ENCODE data around the gene FALEC. TPM values are rescaled to one million over a fixed set of nuclear protein-coding genes. Genes with fewer than 3 reads are reported as not detected.

The FALEC gene
- total RNA-seq: not detected

DNA sequence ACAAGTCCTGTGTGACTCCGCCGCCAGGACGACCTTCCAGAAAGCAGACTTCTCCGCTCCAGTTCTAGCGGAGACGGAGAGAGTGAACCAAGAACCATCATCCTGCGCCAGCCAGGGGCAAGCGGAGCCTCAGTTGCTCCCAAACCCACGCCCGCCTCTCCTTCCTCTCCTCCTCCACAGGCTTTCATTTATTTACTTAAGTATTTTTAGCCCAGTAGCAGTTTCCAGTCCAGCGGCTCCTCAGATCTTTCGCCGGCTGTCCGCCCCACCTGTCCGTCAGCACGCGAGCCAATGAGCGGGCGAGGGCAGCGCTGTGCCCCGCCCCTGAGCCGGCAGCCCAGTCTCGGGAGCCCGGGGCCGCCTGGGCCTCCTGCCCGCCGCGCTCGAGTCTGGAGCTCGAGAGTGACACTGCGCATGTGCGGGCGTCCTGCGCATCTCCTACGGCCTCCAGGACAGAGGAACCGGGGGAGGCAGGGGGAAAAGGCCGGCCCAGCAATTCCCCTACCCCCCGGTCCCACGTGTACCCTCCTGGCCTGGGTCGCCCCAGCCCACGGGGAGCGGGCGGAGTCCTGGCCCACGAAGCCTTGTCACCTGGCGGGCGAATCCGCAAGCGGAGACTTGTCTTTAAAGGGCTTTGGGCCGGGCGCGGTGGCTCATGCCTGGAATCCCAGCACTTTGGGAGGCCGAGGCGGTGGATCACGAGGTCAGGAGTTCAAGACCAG is at the start of gene FALEC:
TSS of gene FALEC (plus strand) at position 425 of the 722 bp plus-strand sequence.

DNA sequence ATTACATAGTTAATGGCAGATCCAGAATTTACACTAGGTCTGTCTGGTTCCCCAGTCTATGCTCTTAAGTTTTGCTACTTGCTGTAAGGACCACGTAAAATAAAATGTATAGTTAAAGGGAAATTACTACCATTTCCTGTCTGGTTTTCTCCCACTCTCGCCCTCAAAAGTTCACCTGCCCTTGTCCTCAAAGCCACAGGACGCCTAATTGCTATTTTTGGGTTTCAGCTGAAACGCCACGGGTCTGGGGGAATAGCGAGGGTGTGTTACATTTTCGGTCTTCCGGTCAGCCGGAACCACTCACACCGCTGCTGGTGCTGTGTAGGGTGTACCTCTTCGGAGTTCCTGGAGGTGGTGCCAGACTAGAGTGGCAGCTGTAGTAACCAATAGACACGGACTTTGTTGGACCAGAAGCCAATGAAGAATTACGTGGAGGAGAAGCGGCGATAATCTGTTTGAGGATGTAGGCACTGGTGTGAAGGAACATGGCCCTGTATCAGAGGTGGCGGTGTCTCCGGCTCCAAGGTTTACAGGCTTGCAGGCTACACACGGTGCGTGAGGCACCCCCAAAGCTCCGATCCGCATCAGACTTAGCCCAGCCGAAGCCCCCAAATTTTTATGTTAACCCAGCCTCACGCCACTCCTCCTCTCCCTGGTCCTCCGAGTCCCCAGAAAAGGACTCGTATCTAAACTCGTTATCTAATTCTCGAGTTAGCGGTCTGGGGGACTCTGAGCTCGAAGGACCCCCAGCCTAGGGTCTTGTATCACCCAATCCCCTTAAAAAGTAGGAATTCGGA is 28.4 kb upstream of the FALEC start, which contains the start of gene TARS2:
TSS of gene TARS2 (plus strand) at position 454 of the 797 bp plus-strand sequence. CDS start at position 486, 32 bp downstream.

DNA sequence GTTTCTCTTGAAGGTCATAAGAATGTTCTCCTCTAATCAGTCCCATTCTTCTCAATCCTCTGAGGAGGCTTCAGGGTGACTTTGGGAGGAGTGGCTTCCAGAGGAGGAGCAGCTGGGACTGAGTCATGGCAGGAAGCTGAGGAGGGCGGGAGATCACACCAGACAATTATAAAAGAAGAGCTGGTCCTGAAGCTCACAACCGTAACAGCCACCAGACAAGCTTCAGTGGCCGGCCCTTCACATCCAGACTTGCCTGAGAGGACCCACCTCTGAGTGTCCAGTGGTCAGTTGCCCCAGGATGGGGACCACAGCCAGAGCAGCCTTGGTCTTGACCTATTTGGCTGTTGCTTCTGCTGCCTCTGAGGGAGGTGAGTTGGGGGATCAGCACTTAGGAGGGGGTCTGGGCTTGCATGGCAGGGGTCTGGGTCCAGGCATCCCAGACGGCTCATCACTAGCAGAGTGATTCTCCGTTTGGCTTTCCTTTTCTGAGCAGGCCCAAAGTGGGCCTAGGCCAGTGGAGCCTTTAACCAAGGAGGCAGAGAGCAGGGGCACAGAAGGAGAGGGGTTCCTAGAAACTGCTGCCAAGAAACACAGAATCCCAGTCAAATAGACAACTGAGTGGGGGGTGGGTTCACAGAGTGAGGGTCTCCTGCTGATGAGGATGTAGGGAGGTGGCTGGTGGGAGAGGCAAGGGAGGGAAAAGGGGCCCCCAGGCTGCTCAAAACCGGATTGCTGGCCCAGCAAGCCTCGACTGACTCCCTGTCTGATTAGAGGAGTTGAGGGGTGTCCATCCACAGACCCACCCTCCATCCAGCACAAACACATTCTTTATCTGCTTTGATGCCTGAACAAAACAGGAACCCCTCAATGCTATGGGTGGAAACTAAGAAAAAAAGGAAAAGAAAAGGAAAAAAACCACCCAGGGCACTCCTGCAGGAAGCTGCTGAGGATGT is 7.4 kb upstream of the FALEC start, which contains the start of gene ECM1:
TSS of gene ECM1 (plus strand) at position 198 of the 953 bp plus-strand sequence. CDS start at position 299, 101 bp downstream.

GRCh38 chr1:150548632-150549495 is 33.3 kb downstream of the FALEC start, which contains the start of gene ADAMTSL4:
Gene ADAMTSL4 (plus strand): TSS chr1:150549408. CDS start chr1:150552289, 2,881 bp downstream.

DNA sequence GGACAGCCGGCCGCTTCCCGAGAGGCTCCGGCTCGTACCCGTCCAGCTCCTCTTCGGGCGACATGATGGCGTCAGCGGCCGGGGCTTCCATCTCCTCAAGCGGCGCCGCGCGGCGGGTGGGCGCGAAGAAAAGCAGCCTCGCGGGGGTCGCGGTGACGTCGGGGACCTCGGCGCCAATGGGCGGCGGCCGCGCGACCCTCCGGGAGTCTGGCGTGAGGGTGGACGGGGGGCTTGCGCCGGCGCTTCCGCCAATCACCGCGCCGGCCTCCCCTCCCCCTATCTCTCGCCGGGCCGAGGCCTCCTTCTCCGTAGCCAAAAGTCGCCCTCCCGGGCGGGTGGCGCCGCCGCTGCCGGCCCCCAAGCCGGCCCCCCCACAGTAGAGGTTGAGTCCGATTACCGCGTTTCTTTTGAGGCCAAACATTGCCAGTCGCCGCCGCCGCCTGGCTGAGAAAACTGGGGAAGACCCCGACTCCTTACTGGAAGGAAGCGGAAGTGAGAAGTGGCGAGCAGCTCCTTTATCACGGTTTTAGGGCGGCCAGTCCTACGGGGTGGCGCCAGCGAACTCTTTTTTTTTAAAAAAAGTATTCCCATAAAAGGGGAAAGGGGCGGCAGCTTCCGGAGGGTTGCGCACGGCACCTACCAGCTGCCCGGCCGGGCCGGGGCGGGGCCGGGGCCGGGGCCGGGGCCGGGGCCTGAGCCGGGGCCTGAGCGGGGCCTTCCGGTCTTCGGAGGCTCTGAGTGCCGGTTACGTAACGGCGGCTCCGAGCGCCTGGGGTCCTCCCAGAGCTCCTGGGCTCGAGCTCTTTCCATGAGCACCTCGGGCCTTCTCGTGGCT is 63.8 kb downstream of the FALEC start, which contains the start of gene MCL1:
TSS of gene MCL1 (minus strand) at position 501 of the 835 bp plus-strand sequence. CDS start at position 421, 80 bp downstream.

Small RNA genes within 50 kb of the gene (small RNA-seq; reads per million reads assigned to genes)
- gene MIR4257 (0 reads per million in 2 donors), gene RN7SL473P (0 reads per million in 2 donors), gene RN7SL600P (0 reads per million in 2 donors)

Other genes with a start within 250 kb of the FALEC start
- 100 to 1,000 TPM; 102 to 139 TPM for gene APH1A, start 246.7 kb upstream of the FALEC start, total RNA-seq
- gene C1orf54, start 243.0 kb upstream of the FALEC start, total RNA-seq: 1 to 10 TPM; 1.7 to 2.7 TPM
- gene CIART, start 233.2 kb upstream of the FALEC start, total RNA-seq: 1 to 10 TPM; 5.9 to 8.3 TPM
- gene MRPS21, start 221.9 kb upstream of the FALEC start, total RNA-seq: 10 to 100 TPM; 31.7 to 45.6 TPM
- 10 to 100 TPM; 31.7 to 52.6 TPM for gene PRPF3, start 194.2 kb upstream of the FALEC start, total RNA-seq
- gene RPRD2, start 151.6 kb upstream of the FALEC start, total RNA-seq: 10 to 100 TPM in 1 of 2 donors, 1 to 10 TPM in 1; 9.6 to 11.7 TPM
- 10 to 100 TPM; 28.9 to 34.3 TPM for gene TARS2, start 28.3 kb upstream of the FALEC start, total RNA-seq
- gene ECM1, start 7.6 kb upstream of the FALEC start, total RNA-seq: 10 to 100 TPM; 53.9 to 61.9 TPM
- gene ADAMTSL4, start 33.7 kb downstream of the FALEC start, total RNA-seq: under 1 TPM; 0.34 to 0.67 TPM
- gene MCL1, start 63.9 kb downstream of the FALEC start, total RNA-seq: 100 to 1,000 TPM; 116 to 178 TPM
- 10 to 100 TPM; 73.3 to 88.8 TPM for gene ENSA, start 113.9 kb downstream of the FALEC start, total RNA-seq
- gene GOLPH3L, start 181.4 kb downstream of the FALEC start, total RNA-seq: 10 to 100 TPM; 14.8 to 15.7 TPM
- gene HORMAD1, start 205.1 kb downstream of the FALEC start, total RNA-seq: under 1 TPM in 1 of 2 donors, not detected in 1; 0.34 TPM

Measured in melanocyte of skin (primary cell).